ENCODE data around the gene TMEM42. TPM values are rescaled to one million over a fixed set of nuclear protein-coding genes. Genes with fewer than 3 reads are reported as not detected.

Gene TMEM42
- polyA plus RNA-seq, 3 donors: 28.7 to 34.3 (median 33.7) TPM

GRCh38 chr3:44865272-44866035, 3.7 kb downstream of the TMEM42 start:
- DNase-seq: no peak

GRCh38 chr3:44867421-44868111, 5.9 kb downstream of the TMEM42 start:
- no peak for DNase-seq

- no peak for DNase-seq
These were observed 8.8 kb downstream of the TMEM42 start for GRCh38 chr3:44870375-44871061.

- DNase-seq: no peak
These were observed 12.6 kb downstream of the TMEM42 start, which contains the start of gene TGM4 for GRCh38 chr3:44874308-44874707. Gene TGM4, plus strand, starts transcription at chr3:44874608. Its CDS starts 71 bp downstream, at chr3:44874679.

- no peak for DNase-seq
These were observed 13.9 kb downstream of the TMEM42 start for GRCh38 chr3:44875596-44875995.

GRCh38 chr3:44877333-44877732, 15.6 kb downstream of the TMEM42 start:
- DNase-seq: no peak

GRCh38 chr3:44880284-44880683, 18.6 kb downstream of the TMEM42 start:
- no peak for DNase-seq

GRCh38 chr3:44883213-44883955, 21.7 kb downstream of the TMEM42 start:
- DNase-seq: no peak

GRCh38 chr3:44883999-44884431, 22.3 kb downstream of the TMEM42 start:
- DNase-seq: no peak

GRCh38 chr3:44885618-44886017, 23.9 kb downstream of the TMEM42 start:
- no peak for DNase-seq

- no peak for DNase-seq
These were observed 24.8 kb downstream of the TMEM42 start for GRCh38 chr3:44886561-44886960.

- no peak for DNase-seq
These were observed 25.4 kb downstream of the TMEM42 start for GRCh38 chr3:44887101-44887500.

- DNase-seq: no peak
These were observed 28.5 kb downstream of the TMEM42 start for GRCh38 chr3:44890258-44890657.

GRCh38 chr3:44890852-44891251, 29.1 kb downstream of the TMEM42 start:
- DNase-seq: no peak

GRCh38 chr3:44892689-44893088, 31.0 kb downstream of the TMEM42 start:
- DNase-seq: no peak

GRCh38 chr3:44893097-44893496, 31.4 kb downstream of the TMEM42 start:
- no peak for DNase-seq

- DNase-seq: no peak
These were observed 32.8 kb downstream of the TMEM42 start for GRCh38 chr3:44894485-44894884.

- DNase-seq: no peak
These were observed 34.7 kb downstream of the TMEM42 start for GRCh38 chr3:44896440-44896839.

GRCh38 chr3:44899683-44900367, 38.1 kb downstream of the TMEM42 start:
- no peak for DNase-seq

- no peak for DNase-seq
These were observed 40.9 kb downstream of the TMEM42 start for GRCh38 chr3:44902628-44903027.

- no peak for DNase-seq
These were observed 41.6 kb downstream of the TMEM42 start for GRCh38 chr3:44903314-44903713.

Measured in renal pelvis (tissue), 4 donors.